H9 (cell line): ENCODE data around the gene RBMS3. TPM values are rescaled to one million over a fixed set of nuclear protein-coding genes. Genes with fewer than 3 reads are reported as not detected.

ENCODE experiments used
- DNase-seq: peaks from one replicate; pipeline ENCODE4 v3.0.0-alpha.2; 2017
- H2AFZ ChIP-seq: one replicate; pipeline ENCODE4 v1.6.1; 2013; ENCODE audit warnings: mild to moderate bottlenecking, low read length, control low read depth, moderate library complexity
- H2AK5ac ChIP-seq: 2 replicates; pipeline ENCODE4 v1.6.1; 2013; ENCODE audit warnings: low read length, control low read depth, mixed read lengths; ENCODE audit not compliant: insufficient read length
- H2BK120ac ChIP-seq: one replicate; pipeline ENCODE4 v1.6.1; 2013; ENCODE audit warnings: low read depth, mild to moderate bottlenecking, low read length, control low read depth, inconsistent platforms; ENCODE audit not compliant: poor library complexity, severe bottlenecking
- H2BK12ac ChIP-seq: 2 replicates; pipeline ENCODE4 v1.6.1; 2013; ENCODE audit warnings: low read length, control low read depth, mixed read lengths, low read depth; ENCODE audit not compliant: insufficient read length
- H2BK15ac ChIP-seq: 2 replicates; pipeline ENCODE4 v1.6.1; 2013; ENCODE audit warnings: low read depth, low read length, control low read depth
- H2BK20ac ChIP-seq: one replicate; pipeline ENCODE4 v1.6.1; 2013; ENCODE audit warnings: low read depth, mild to moderate bottlenecking, low read length, control low read depth, inconsistent platforms; ENCODE audit not compliant: poor library complexity, severe bottlenecking
- H2BK5ac ChIP-seq: 2 replicates; pipeline ENCODE4 v1.6.1; 2013; ENCODE audit warnings: low read length, control low read depth, mixed read lengths; ENCODE audit not compliant: insufficient read length
- H3K14ac ChIP-seq: 2 replicates; pipeline ENCODE4 v1.6.1; 2013; ENCODE audit warnings: low read length, control low read depth; ENCODE audit not compliant: insufficient read depth
- H3K18ac ChIP-seq: 2 replicates; pipeline ENCODE4 v1.6.1; 2013; ENCODE audit warnings: low read depth, mild to moderate bottlenecking, mixed read lengths, low read length, control low read depth; ENCODE audit not compliant: insufficient read length
- H3K23ac ChIP-seq: 2 replicates; pipeline ENCODE4 v1.6.1; 2013; ENCODE audit warnings: low read length, control low read depth, mixed read lengths, low read depth; ENCODE audit not compliant: insufficient read length
- H3K23me2 ChIP-seq: 2 replicates; pipeline ENCODE4 v1.6.1; 2013; ENCODE audit warnings: low read depth, mild to moderate bottlenecking, mixed read lengths, low read length, control low read depth; ENCODE audit not compliant: insufficient read length, poor library complexity, severe bottlenecking
- H3K27ac ChIP-seq: 2 replicates; pipeline ENCODE4 v1.5.1; 2013; ENCODE audit warnings: low read length, control low read depth, mixed read lengths, low read depth; ENCODE audit not compliant: insufficient read length
- H3K27me3 ChIP-seq: 2 replicates; pipeline ENCODE4 v1.6.1; 2013; ENCODE audit warnings: low read length, control low read depth, inconsistent platforms; ENCODE audit not compliant: insufficient read depth
- H3K4ac ChIP-seq: 2 replicates; pipeline ENCODE4 v1.6.1; 2013; ENCODE audit warnings: low read depth, mild to moderate bottlenecking, control low read depth, inconsistent platforms, low read length, moderate library complexity
- H3K4me1 ChIP-seq: 2 replicates; pipeline ENCODE4 v1.6.1; 2013; ENCODE audit warnings: low read length, control low read depth, inconsistent platforms; ENCODE audit not compliant: insufficient read depth
- H3K4me2 ChIP-seq: 2 replicates; pipeline ENCODE4 v1.6.1; 2013; ENCODE audit warnings: low read length, control low read depth, mixed read lengths; ENCODE audit not compliant: insufficient read length, insufficient read depth
- H3K56ac ChIP-seq: 2 replicates; pipeline ENCODE4 v1.6.1; 2013; ENCODE audit warnings: low read depth, mild to moderate bottlenecking, mixed read lengths, low read length, control low read depth; ENCODE audit not compliant: insufficient read length
- H3K79me1 ChIP-seq: 2 replicates; pipeline ENCODE4 v1.6.1; 2013; ENCODE audit warnings: low read depth, mild to moderate bottlenecking, moderate library complexity, low read length, control low read depth, inconsistent platforms; ENCODE audit not compliant: insufficient read depth, poor library complexity, severe bottlenecking
- H3K79me2 ChIP-seq: 2 replicates; pipeline ENCODE4 v1.6.1; 2013; ENCODE audit warnings: low read length, control low read depth, inconsistent platforms; ENCODE audit not compliant: insufficient read depth
- H3K9ac ChIP-seq: 2 replicates; pipeline ENCODE4 v1.6.1; 2013; ENCODE audit warnings: low read length, control low read depth, mixed read lengths; ENCODE audit not compliant: insufficient read length; ENCODE audit errors: extremely low read depth
- H3K9me3 ChIP-seq: one replicate; pipeline ENCODE4 v1.6.1; 2013; ENCODE audit warnings: low read depth, low read length, inconsistent platforms; ENCODE audit not compliant: control insufficient read depth
- H3T11ph ChIP-seq: one replicate; pipeline ENCODE4 v1.6.1; 2013; ENCODE audit warnings: mild to moderate bottlenecking, low read length, control low read depth, inconsistent platforms
- H4K20me1 ChIP-seq: one replicate; pipeline ENCODE4 v1.6.1; 2013; ENCODE audit not compliant: control insufficient read depth, insufficient read length, insufficient read depth
- H4K5ac ChIP-seq: 2 replicates; pipeline ENCODE4 v1.6.1; 2013; ENCODE audit warnings: low read depth, mild to moderate bottlenecking, mixed read lengths, low read length, control low read depth; ENCODE audit not compliant: insufficient read length
- H4K8ac ChIP-seq: replicated peaks from 2 replicates; pipeline ENCODE4 v1.6.1; 2013; ENCODE audit warnings: low read length, control low read depth, mixed read lengths, low read depth; ENCODE audit not compliant: insufficient read length
- H4K91ac ChIP-seq: 2 replicates; pipeline ENCODE4 v1.6.1; 2013; ENCODE audit warnings: low read depth, mild to moderate bottlenecking, moderate library complexity, mixed read lengths, low read length, control low read depth; ENCODE audit not compliant: insufficient read length
- H3K27ac Mint-ChIP-seq, 3 experiments: 2 replicates in 2 of 3; 3 replicates in 1 of 3; pipeline ENCODE4 v1.8.0; 2020 to 2021; ENCODE audit warnings: mixed read lengths in 3 of 3, mild to moderate bottlenecking in 1 of 3, moderate library complexity in 1 of 3
- H3K27me3 Mint-ChIP-seq: 2 replicates; pipeline ENCODE4 v1.8.0; 2021; ENCODE audit warnings: low read depth, mild to moderate bottlenecking, moderate library complexity, mixed read lengths
- H3K36me3 Mint-ChIP-seq, 3 experiments: 2 replicates in 2 of 3; 3 replicates in 1 of 3; pipeline ENCODE4 v1.8.0; 2020 to 2021; ENCODE audit warnings: low read depth in 3 of 3, mixed read lengths in 3 of 3; ENCODE audit not compliant: insufficient read depth in 1 of 3
- H3K4me1 Mint-ChIP-seq, 2 experiments: 2 replicates each; pipeline ENCODE4 v1.8.0; 2020; ENCODE audit warnings: mixed read lengths in 2 of 2
- H3K4me3 Mint-ChIP-seq, 2 experiments: 2 replicates in 1 of 2; 3 replicates in 1 of 2; pipeline ENCODE4 v1.8.0; 2020 to 2021; ENCODE audit warnings: mild to moderate bottlenecking in 2 of 2, mixed read lengths in 2 of 2, moderate library complexity in 1 of 2
- H3K9me3 Mint-ChIP-seq, 2 experiments: 2 replicates in 1 of 2; 3 replicates in 1 of 2; pipeline ENCODE4 v1.8.0; 2020; ENCODE audit warnings: mild to moderate bottlenecking in 2 of 2, mixed read lengths in 2 of 2, moderate library complexity in 1 of 2
- CTCF ChIP-seq: fragments of 200-600 bp; sonication (generic); conservative IDR thresholded peaks from 3 replicates; pipeline ENCODE4 v1.8.0; 2021; ENCODE audit warnings: antibody characterized with exemption, mild to moderate bottlenecking
- WGBS: extraction: QIAGEN DNeasy Blood & Tissue Kit; methylation state at CpG from one replicate; pipeline ENCODE4 v1.1.7; 2013; ENCODE audit warnings: missing lambda C conversion rate, low lambda C conversion rate, mixed read lengths; ENCODE audit not compliant: insufficient read length; ENCODE audit errors: extremely low coverage; 5-methylcytosine and 5-hydroxymethylcytosine counted together
- total RNA-seq: library from RNA; stranded (reverse); gene quantifications from 2 replicates; pipeline ENCODE4 v1.2.1, GENCODE V29; 2021

Gene RBMS3
- total RNA-seq, 1 experiment from 2014 or later, result 8.1 TPM

DNA sequence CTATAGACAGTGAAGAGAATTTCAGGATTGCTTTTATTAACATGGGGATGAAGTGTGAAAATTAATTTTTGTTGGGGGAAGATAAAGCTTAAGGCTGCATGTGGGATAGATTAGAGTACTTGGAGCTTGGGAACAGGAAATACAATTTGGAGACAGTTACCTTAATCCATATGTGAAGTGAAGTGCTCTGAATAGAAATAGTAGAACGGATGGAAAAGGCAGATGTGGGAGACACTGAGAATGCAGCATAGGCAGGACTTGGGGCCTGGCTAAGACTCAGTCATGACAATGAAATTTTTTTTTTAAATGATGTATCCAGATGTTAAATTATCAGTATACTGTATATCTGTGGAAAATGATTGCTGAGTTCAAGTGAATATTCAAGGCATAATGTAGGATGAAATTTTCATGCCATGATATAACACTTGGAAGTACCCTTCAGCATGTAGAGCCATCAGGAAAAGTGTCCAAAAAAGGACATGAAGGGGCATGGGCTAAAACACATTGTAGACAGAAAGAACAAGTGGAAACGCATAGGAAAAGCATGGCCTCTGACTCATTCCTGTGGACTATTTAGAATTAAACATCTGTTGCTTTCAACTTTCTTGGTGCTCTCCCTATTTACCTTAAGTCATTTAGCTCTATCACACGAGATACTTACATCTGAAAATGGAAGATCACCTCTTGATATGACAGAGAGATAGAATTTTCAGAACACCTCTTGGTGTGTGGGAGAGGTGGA lies 134.8 kb downstream of the RBMS3 start:
- Histone ChIP-seq H3K79me2 (no peaks in the 10 kb centered on the region), H3K4ac (no peak overlapping the region), H2BK20ac (no peak overlapping the region), H4K20me1 (no peaks in the 10 kb centered on the region), H3K27ac (no peak overlapping the region), H3K79me1 (no peaks in the 10 kb centered on the region), H3K9me3 (no peaks in the 10 kb centered on the region), H4K8ac (no peak overlapping the region), H2BK15ac (no peak overlapping the region), H3K9ac (no peak overlapping the region), H4K91ac (no peak overlapping the region), H2BK120ac (no peak overlapping the region), H3K14ac (no peak overlapping the region), H2BK5ac (no peak overlapping the region), H3K23me2 (no peaks in the 10 kb centered on the region), H3K4me1 (peaks cover 3% of the 10 kb centered on the region; the same call in 1 of the 2 replicates), H3K27me3 (no peaks in the 10 kb centered on the region), H2AK5ac (no peak overlapping the region), H3K23ac (no peak overlapping the region), H4K5ac (no peak overlapping the region), H2BK12ac (no peak overlapping the region), H3K18ac (no peak overlapping the region), H3K4me2 (no peak overlapping the region), H2AFZ (no peak overlapping the region), H3K56ac (no peak overlapping the region), H3T11ph (no peak overlapping the region)
- Mint-ChIP-seq H3K4me3 (no peak overlapping the region), H3K36me3 (no peaks in the 10 kb centered on the region; a peak in 1 of 7 replicates), H3K9me3 (no peaks in the 10 kb centered on the region; a peak in 1 of 5 replicates), H3K27ac (no peak overlapping the region; a peak in 1 of 7 replicates), H3K4me1 (peaks cover 34 to 37% of the 10 kb centered on the region in 2 experiments), H3K27me3 (no peaks in the 10 kb centered on the region)
- no peak for TF ChIP-seq CTCF
- no CpG with 5 or more reads among the region's 3 CpGs for WGBS
- DNase-seq, result no peak
